GM23338 (cell line): ENCODE results near the gene MCM7.

Experiments used
- CREB1 ChIP-seq: fragments of 250-450 bp; sonication (Bioruptor Pico); IDR thresholded peaks from 2 replicates; pipeline ENCODE4 v1.5.0; 2020; ENCODE audit warnings: low read depth, mild to moderate bottlenecking, moderate library complexity
- CTCF ChIP-seq, 2 experiments: fragments of 200-600 bp in 1 of 2; sonication (generic) in 1 of 2; conservative IDR thresholded peaks; 2 replicates each; pipeline versions ENCODE4 v1.5.1 to v1.6.1; 2016 to 2017; ENCODE audit warnings: antibody characterized with exemption in 2 of 2, low read depth in 2 of 2, mild to moderate bottlenecking in 2 of 2, moderate library complexity in 1 of 2
- ETS1 ChIP-seq: IDR thresholded peaks from 2 replicates; pipeline ENCODE4 v1.6.1; 2016; ENCODE audit warnings: antibody characterized with exemption
- EZH2 ChIP-seq: fragments of 200-600 bp; sonication (generic); IDR thresholded peaks from one replicate; pipeline ENCODE4 v1.8.0; 2017; ENCODE audit warnings: antibody characterized with exemption, mild to moderate bottlenecking, low read depth; ENCODE audit not compliant: unreplicated experiment
- EZH2phosphoT487 ChIP-seq: fragments of 200-600 bp; sonication (generic); IDR thresholded peaks from one replicate; pipeline ENCODE4 v1.8.1; 2018; ENCODE audit warnings: antibody characterized with exemption; ENCODE audit not compliant: unreplicated experiment
- JUNB ChIP-seq: IDR thresholded peaks from one replicate; pipeline ENCODE4 v1.6.1; 2016; ENCODE audit warnings: antibody characterized with exemption; ENCODE audit not compliant: unreplicated experiment
- NANOG ChIP-seq: IDR thresholded peaks from 2 replicates; pipeline ENCODE4 v1.6.1; 2016; ENCODE audit warnings: antibody characterized with exemption, borderline replicate concordance
- POLR2AphosphoS5 ChIP-seq: IDR thresholded peaks from 2 replicates; pipeline ENCODE4 v1.6.1; 2016; ENCODE audit warnings: antibody characterized with exemption, low read depth
- REST ChIP-seq: IDR thresholded peaks from one replicate; pipeline ENCODE4 v1.6.1; 2018; ENCODE audit warnings: antibody characterized with exemption; ENCODE audit not compliant: unreplicated experiment
- STAT1 ChIP-seq: IDR thresholded peaks from one replicate; pipeline ENCODE4 v1.6.1; 2016; ENCODE audit warnings: antibody characterized with exemption; ENCODE audit not compliant: unreplicated experiment
- ZNF114 ChIP-seq: fragments of 250-450 bp; sonication (Bioruptor Pico); IDR thresholded peaks from 2 replicates; pipeline ENCODE4 v1.5.0; 2020; ENCODE audit warnings: mild to moderate bottlenecking, moderate library complexity
- ZNF331 ChIP-seq: fragments of 250-450 bp; sonication (Bioruptor Pico); IDR thresholded peaks from 2 replicates; pipeline ENCODE4 v1.5.0; 2020; ENCODE audit warnings: low read depth, mild to moderate bottlenecking, moderate library complexity
- ZNF462 ChIP-seq: fragments of 250-450 bp; sonication (Bioruptor Pico); IDR thresholded peaks from 2 replicates; pipeline ENCODE4 v1.5.0; 2020; ENCODE audit warnings: mild to moderate bottlenecking, moderate library complexity

- TF ChIP-seq CTCF (conservative IDR thresholded peaks at IDR 0.05; ENCODE audit: low read depth in 2 of 2) = no peak
- no peak for TF ChIP-seq POLR2AphosphoS5
- TF ChIP-seq EZH2 = no peak
- no peak for TF ChIP-seq JUNB
- no peak for TF ChIP-seq NANOG
- TF ChIP-seq ETS1 = no peak
- TF ChIP-seq REST = no peak
- TF ChIP-seq CREB1 (CRISPR knock-in tag) = no peak
- TF ChIP-seq ZNF114 (CRISPR knock-in tag) = no peak
- TF ChIP-seq ZNF331 (CRISPR knock-in tag) = no peak
- no peak for TF ChIP-seq EZH2phosphoT487
- TF ChIP-seq STAT1 = no peak
- no peak for TF ChIP-seq ZNF462 (CRISPR knock-in tag)
Measured at GRCh38 chr7:100074841-100075240, 26.4 kb downstream of the MCM7 start.
